Prostate gland (tissue), 2 donors: Measurements from ENCODE around the gene CARD14. TPM values are rescaled to one million over a fixed set of nuclear protein-coding genes. Genes with fewer than 3 reads are reported as not detected.

Experiments
- DNase-seq: peaks from one replicate; pipeline ENCODE4 v3.0.0-alpha.2; 2019; ENCODE audit warnings: low spot score
- H3K27ac ChIP-seq, 2 donors: fragments of 200-600 bp; sonication (generic); 2 replicates each; pipeline ENCODE4 v1.5.1; 2017 to 2019
- H3K27me3 ChIP-seq: fragments of 200-600 bp; sonication (generic); replicated peaks from 2 replicates; pipeline ENCODE4 v1.5.1; 2019; ENCODE audit not compliant: insufficient read depth
- H3K36me3 ChIP-seq, 2 donors: fragments of 200-600 bp; sonication (generic); 1 replicate in 1 of 2; 2 replicates in 1 of 2; pipeline versions ENCODE4 v1.5.1 to v1.8.1; 2017 to 2019
- H3K4me1 ChIP-seq: fragments of 200-600 bp; sonication (generic); replicated peaks from 2 replicates; pipeline ENCODE4 v1.5.1; 2019
- H3K4me3 ChIP-seq, 2 donors: fragments of 200-600 bp; sonication (generic); 2 replicates each; pipeline ENCODE4 v1.5.1; 2017 to 2019
- H3K9me3 ChIP-seq: fragments of 200-600 bp; sonication (generic); 2 replicates; pipeline ENCODE4 v1.5.1; 2017
- POLR2A ChIP-seq: fragments of 450-650 bp; IDR thresholded peaks from one replicate; pipeline ENCODE4 v1.6.1; 2016; ENCODE audit warnings: antibody characterized with exemption, mild to moderate bottlenecking
- POLR2AphosphoS5 ChIP-seq: sonication (generic); formaldehyde crosslinking; IDR thresholded peaks from one replicate; pipeline ENCODE4 v1.6.1; 2017; ENCODE audit warnings: antibody characterized with exemption
- WGBS: methylation state at CpG from one replicate; pipeline ENCODE4 v1.1.5; 2018; 5-methylcytosine and 5-hydroxymethylcytosine counted together
- intact Hi-C: fragments of 100-400 bp; cut with DNase I; formaldehyde crosslinking; loops from one replicate; pipeline ENCODE4 v1.14.2; 2022
- total RNA-seq, 2 donors: library from RNA; depleted of rRNA; stranded (reverse); fragments of >200 nt; gene quantifications; one replicate each; pipeline ENCODE4 v1.1.0, GENCODE V29; 2016
- TF ChIP-seq, protein P1 (sequence below), 4 experiments: fragments of 200-600 bp in 2 of 4; fragments of 450-650 bp in 2 of 4; sonication (generic) in 2 of 4; IDR thresholded peaks; 1 replicate in 3 of 4; 2 replicates in 1 of 4; pipeline ENCODE4 v1.5.1; 2016 to 2019; ENCODE audit warnings: antibody characterized with exemption in 4 of 4, mild to moderate bottlenecking in 2 of 4, moderate library complexity in 2 of 4

CARD14 gene
- total RNA-seq, 2 donors from 2014 or later: 10.2 to 27.3 TPM

DNA sequence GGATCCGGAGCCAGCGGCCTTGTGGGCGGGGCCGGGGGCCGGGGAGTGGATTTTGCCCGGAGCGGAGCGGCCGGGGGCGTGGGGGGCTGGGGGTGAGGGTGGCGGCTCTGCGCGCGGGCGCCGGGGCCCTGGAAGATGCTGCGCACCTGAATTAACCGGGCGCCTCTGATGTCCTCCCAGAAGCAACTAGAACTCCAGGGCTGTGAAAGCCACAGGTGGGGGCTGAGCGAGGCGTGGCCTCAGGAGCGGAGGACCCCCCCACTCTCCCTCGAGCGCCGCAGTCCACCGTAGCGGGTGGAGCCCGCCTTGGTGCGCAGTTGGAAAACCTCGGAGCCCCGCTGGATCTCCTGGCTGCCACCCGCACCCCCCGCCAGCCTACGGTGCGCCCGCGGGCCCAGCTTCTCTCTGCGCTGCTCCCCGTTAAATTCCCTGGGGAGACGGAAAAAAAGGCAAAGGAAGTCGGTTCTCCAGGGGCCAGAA, 50.9 kb downstream of the CARD14 start:
- peak; percentile 20 for DNase-seq
- H3K27ac ChIP-seq: peak overlapping the region; percentile 82 to 91
- peaks cover 4% of the 10 kb centered on the region for H3K4me1 ChIP-seq
- TF ChIP-seq, protein P1, sequence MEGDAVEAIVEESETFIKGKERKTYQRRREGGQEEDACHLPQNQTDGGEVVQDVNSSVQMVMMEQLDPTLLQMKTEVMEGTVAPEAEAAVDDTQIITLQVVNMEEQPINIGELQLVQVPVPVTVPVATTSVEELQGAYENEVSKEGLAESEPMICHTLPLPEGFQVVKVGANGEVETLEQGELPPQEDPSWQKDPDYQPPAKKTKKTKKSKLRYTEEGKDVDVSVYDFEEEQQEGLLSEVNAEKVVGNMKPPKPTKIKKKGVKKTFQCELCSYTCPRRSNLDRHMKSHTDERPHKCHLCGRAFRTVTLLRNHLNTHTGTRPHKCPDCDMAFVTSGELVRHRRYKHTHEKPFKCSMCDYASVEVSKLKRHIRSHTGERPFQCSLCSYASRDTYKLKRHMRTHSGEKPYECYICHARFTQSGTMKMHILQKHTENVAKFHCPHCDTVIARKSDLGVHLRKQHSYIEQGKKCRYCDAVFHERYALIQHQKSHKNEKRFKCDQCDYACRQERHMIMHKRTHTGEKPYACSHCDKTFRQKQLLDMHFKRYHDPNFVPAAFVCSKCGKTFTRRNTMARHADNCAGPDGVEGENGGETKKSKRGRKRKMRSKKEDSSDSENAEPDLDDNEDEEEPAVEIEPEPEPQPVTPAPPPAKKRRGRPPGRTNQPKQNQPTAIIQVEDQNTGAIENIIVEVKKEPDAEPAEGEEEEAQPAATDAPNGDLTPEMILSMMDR (IDR thresholded peaks at IDR 0.05): no peak
- TF ChIP-seq POLR2A: peak; percentile 10
- peak; percentile 27 for TF ChIP-seq POLR2AphosphoS5
- H3K36me3 ChIP-seq: no peaks in the 10 kb centered on the region
- WGBS: 5% methylated on average over 22 of the region's 41 CpGs
- intact Hi-C loops: loop anchor here (10.0 kb wide), 1 partner anchor 216 kb away; no protein-coding TSS in a partner anchor
- H3K27me3 ChIP-seq: no peaks in the 10 kb centered on the region
- H3K4me3 ChIP-seq: peak overlapping the region; percentile 96 to 97
- H3K9me3 ChIP-seq: no peaks in the 10 kb centered on the region

DNA sequence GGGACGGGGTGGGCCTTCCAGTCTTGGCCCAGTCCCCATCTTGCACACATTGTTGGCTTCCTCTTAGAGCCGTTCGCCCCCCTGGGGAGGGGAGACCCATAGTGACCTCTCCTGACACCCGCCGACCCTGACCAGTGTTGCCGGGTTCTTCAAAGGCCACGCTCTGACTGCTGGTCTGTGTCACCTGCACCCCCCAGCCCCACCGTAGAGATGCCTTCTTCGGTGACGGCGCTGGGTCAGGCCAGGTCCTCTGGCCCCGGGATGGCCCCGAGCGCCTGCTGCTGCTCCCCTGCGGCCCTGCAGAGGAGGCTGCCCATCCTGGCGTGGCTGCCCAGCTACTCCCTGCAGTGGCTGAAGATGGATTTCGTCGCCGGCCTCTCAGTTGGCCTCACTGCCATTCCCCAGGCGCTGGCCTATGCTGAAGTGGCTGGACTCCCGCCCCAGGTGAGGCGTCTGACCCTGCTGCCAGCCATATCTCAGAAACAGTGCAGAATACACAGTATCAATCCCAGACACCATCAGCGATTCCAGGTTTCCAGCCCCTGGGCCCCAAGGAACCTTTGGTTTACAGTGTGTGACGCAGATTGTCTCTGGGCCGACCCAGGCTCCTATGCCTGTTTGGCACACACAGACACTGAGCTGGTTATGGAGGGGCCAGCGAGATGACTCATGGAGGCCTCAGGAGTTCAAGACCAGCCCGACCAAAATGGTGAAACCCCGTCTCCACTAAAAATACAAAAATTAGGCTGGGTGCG, 51.7 kb downstream of the CARD14 start:
- WGBS: 74% methylated on average over 28 of the region's 29 CpGs
- intact Hi-C loops: loop anchor here (10.0 kb wide), 1 partner anchor 217 kb away; no protein-coding TSS in a partner anchor
- H3K36me3 ChIP-seq: no peaks in the 10 kb centered on the region
- TF ChIP-seq POLR2A (no peak), POLR2AphosphoS5 (no peak)
- TF ChIP-seq, protein P1 (IDR thresholded peaks at IDR 0.05): no peak
- H3K4me3 ChIP-seq: peak overlapping the region; percentile 96 to 97
- no peaks in the 10 kb centered on the region for H3K27me3 ChIP-seq
- H3K4me1 ChIP-seq: peaks cover 4% of the 10 kb centered on the region
- H3K27ac ChIP-seq: peak overlapping the region; percentile 82 to 91
- DNase-seq: no peak
- H3K9me3 ChIP-seq: no peaks in the 10 kb centered on the region

DNA sequence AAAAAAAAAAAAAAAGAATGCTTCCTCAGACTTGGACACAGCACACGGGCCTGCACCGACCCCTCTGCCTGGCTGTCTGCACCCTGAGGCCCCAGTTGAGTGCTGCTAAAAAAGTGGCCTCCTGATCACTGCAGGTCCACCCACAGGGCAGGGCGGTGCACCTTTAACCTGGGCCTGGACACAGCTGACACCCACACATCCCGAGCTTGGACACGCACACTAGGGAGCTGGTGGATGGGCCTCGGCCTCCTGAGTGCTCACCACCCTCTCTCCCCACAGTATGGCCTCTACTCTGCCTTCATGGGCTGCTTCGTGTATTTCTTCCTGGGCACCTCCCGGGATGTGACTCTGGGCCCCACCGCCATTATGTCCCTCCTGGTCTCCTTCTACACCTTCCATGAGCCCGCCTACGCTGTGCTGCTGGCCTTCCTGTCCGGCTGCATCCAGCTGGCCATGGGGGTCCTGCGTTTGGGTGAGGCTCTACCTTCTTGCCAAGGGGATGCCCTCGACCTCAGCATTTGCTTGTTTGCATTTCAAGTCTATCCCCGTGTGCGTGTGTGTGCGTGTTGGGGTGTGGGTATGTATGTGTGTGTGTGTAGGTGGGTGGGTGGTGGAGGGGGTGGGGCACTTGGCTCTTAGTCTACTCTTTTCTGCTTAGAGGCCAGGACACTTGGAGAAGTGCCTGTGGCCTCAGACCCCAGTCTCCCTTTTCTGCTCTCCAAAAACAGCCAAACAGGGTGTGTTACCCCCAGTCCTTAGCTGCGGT, 52.7 kb downstream of the CARD14 start:
- no peaks in the 10 kb centered on the region for H3K36me3 ChIP-seq
- no peak overlapping the region for H3K27ac ChIP-seq
- H3K9me3 ChIP-seq: no peaks in the 10 kb centered on the region
- intact Hi-C loops: loop anchor here (10.0 kb wide), 1 partner anchor 218 kb away; no protein-coding TSS in a partner anchor
- H3K27me3 ChIP-seq: no peaks in the 10 kb centered on the region
- H3K4me3 ChIP-seq: no peak overlapping the region
- TF ChIP-seq POLR2A (no peak), POLR2AphosphoS5 (no peak)
- TF ChIP-seq, protein P1 (IDR thresholded peaks at IDR 0.05): no peak
- DNase-seq: no peak
- H3K4me1 ChIP-seq: peaks cover 4% of the 10 kb centered on the region
- WGBS: 89% methylated on average over 18 of the region's 18 CpGs

DNA sequence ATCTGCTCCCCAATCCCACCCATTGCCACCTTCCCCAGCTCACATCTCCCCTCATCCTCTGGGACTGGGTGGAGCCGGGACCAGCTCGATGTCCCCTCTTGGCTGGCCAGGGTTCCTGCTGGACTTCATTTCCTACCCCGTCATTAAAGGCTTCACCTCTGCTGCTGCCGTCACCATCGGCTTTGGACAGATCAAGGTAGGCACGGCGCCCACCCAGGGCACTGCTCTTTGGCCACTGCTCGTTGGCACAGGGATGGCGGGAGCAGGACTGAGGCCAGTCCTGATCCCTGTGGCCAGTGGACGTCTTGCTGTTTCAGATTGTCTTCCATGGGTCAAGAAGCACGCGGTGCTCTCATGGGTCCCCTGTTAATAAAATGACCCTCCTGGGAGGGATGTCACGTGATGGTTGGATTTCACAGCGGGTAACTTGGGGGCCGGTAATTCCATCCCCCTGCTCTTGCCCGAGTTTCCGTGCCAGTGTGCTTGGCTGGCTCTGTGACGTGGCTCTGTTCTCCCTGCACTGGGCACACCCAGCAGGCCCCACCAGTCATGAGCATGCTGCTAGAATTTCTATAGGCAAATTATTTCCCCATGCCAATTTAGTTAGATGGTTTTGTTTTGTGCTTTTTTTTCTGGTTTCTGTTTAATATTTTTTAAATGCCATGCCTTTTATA, 53.4 kb downstream of the CARD14 start:
- no peak for DNase-seq
- WGBS: 90% methylated on average over 18 of the region's 18 CpGs
- no peaks in the 10 kb centered on the region for H3K27me3 ChIP-seq
- H3K4me3 ChIP-seq: no peak overlapping the region
- H3K4me1 ChIP-seq: peaks cover 4% of the 10 kb centered on the region
- no peak for TF ChIP-seq POLR2AphosphoS5
- TF ChIP-seq, protein P1 (IDR thresholded peaks at IDR 0.05): no peak
- TF ChIP-seq POLR2A: no peak
- no peaks in the 10 kb centered on the region for H3K36me3 ChIP-seq
- H3K27ac ChIP-seq: no peak overlapping the region
- H3K9me3 ChIP-seq: no peaks in the 10 kb centered on the region
- intact Hi-C loops: loop anchor here (10.0 kb wide), 1 partner anchor 218 kb away; no protein-coding TSS in a partner anchor
